ENCODE results near the gene ASTL.

GRCh38 chr2:96114546-96114902 lies 23.8 kb downstream of the ASTL start:
- TF ChIP-seq CTCF (IDR thresholded peaks at IDR 0.05; ENCODE audit: insufficient read depth, low read depth, low read length): no peak
- no peak for TF ChIP-seq EZH2 (IDR thresholded peaks at IDR 0.05; ENCODE audit: insufficient read depth, low read length)

Data from astrocyte (in vitro differentiated cells and primary cell).